Measurements from ENCODE around the gene CYP4F8.
"Not testable (repeated sequence)": the region's sequence is repeated elsewhere in the genome, so short reads cannot be mapped to it uniquely, and the experiment has no call there.

CYP4F8 gene

GRCh38 chr19:15644066-15644741, 29.2 kb downstream of the CYP4F8 start:
- no peak for TF ChIP-seq CTCF (IDR thresholded peaks at IDR 0.05; ENCODE audit: control insufficient read depth, extremely low read depth, insufficient read depth)
- no peak overlapping the region for H3K4me3 ChIP-seq (ENCODE audit: low read depth, low read length)
- no peak for DNase-seq (ENCODE audit: low read depth)

- DNase-seq (ENCODE audit: low read depth), result no peak
- H3K4me3 ChIP-seq (ENCODE audit: low read depth, low read length), result no peak overlapping the region
- TF ChIP-seq CTCF (IDR thresholded peaks at IDR 0.05; ENCODE audit: control insufficient read depth, extremely low read depth, insufficient read depth), result no peak
These were observed 29.8 kb downstream of the CYP4F8 start for GRCh38 chr19:15644816-15645215.

GRCh38 chr19:15649526-15649925, 34.5 kb downstream of the CYP4F8 start:
- H3K4me3 ChIP-seq (ENCODE audit: low read depth, low read length), result no peak overlapping the region
- no peak for DNase-seq (ENCODE audit: low read depth)
- no peak for TF ChIP-seq CTCF (IDR thresholded peaks at IDR 0.05; ENCODE audit: control insufficient read depth, extremely low read depth, insufficient read depth)

GRCh38 chr19:15650123-15650522, 35.1 kb downstream of the CYP4F8 start:
- H3K4me3 ChIP-seq (ENCODE audit: low read depth, low read length); DNase-seq (ENCODE audit: low read depth): not testable (repeated sequence)

- H3K4me3 ChIP-seq (ENCODE audit: low read depth, low read length), result no peak overlapping the region
- DNase-seq (ENCODE audit: low read depth), result no peak
- TF ChIP-seq CTCF (IDR thresholded peaks at IDR 0.05; ENCODE audit: control insufficient read depth, extremely low read depth, insufficient read depth), result no peak
These were observed 36.8 kb downstream of the CYP4F8 start for GRCh38 chr19:15651791-15652190.

GRCh38 chr19:15652559-15653278, 37.7 kb downstream of the CYP4F8 start:
- TF ChIP-seq CTCF (IDR thresholded peaks at IDR 0.05; ENCODE audit: control insufficient read depth, extremely low read depth, insufficient read depth), result no peak
- no peak for DNase-seq (ENCODE audit: low read depth)

GRCh38 chr19:15656467-15656866, 41.4 kb downstream of the CYP4F8 start:
- DNase-seq (ENCODE audit: low read depth), result no peak
- no peak for TF ChIP-seq CTCF (IDR thresholded peaks at IDR 0.05; ENCODE audit: control insufficient read depth, extremely low read depth, insufficient read depth)
- H3K4me3 ChIP-seq (ENCODE audit: low read depth, low read length), result no peak overlapping the region

More at GRCh38 chr19:15652559-15653278, 37.7 kb downstream of the CYP4F8 start:
- H3K4me3 ChIP-seq (ENCODE audit: low read depth, low read length), result no peak overlapping the region

Measured in LNCaP clone FGC (cell line).